IMR-90 (cell line): Measurements from ENCODE around the gene ZNF217.

Experiments
- CTCF ChIP-seq: conservative IDR thresholded peaks from 2 replicates; pipeline ENCODE4 v1.5.1; 2012; ENCODE audit warnings: mild to moderate bottlenecking, low read depth, low read length, improper control_type of control experiment
- MAFK ChIP-seq: IDR thresholded peaks from 2 replicates; pipeline ENCODE4 v1.6.1; 2012; ENCODE audit warnings: low read depth, low read length, improper control_type of control experiment
- POLR2A ChIP-seq: IDR thresholded peaks from 2 replicates; pipeline ENCODE4 v1.6.1; 2012; ENCODE audit warnings: mild to moderate bottlenecking, low read depth, low read length

- TF ChIP-seq CTCF (no peak), POLR2A (no peak), MAFK (no peak)
Observed at GRCh38 chr20:53569005-53569404, 24.6 kb downstream of the ZNF217 start.
